HTERT RPE-1 (cell line): ENCODE data around the gene CCR5.
"Not testable (repeated sequence)": the region's sequence is repeated elsewhere in the genome, so short reads cannot be mapped to it uniquely, and the experiment has no call there.

ENCODE experiments used
- in situ Hi-C: fragments of 300-500 bp; cut with MboI; formaldehyde crosslinking; loops from 4 replicates; pipeline ENCODE4 v1.14.3; 2020; ENCODE audit warnings: low sequenced_read_pairs

Gene CCR5

DNA sequence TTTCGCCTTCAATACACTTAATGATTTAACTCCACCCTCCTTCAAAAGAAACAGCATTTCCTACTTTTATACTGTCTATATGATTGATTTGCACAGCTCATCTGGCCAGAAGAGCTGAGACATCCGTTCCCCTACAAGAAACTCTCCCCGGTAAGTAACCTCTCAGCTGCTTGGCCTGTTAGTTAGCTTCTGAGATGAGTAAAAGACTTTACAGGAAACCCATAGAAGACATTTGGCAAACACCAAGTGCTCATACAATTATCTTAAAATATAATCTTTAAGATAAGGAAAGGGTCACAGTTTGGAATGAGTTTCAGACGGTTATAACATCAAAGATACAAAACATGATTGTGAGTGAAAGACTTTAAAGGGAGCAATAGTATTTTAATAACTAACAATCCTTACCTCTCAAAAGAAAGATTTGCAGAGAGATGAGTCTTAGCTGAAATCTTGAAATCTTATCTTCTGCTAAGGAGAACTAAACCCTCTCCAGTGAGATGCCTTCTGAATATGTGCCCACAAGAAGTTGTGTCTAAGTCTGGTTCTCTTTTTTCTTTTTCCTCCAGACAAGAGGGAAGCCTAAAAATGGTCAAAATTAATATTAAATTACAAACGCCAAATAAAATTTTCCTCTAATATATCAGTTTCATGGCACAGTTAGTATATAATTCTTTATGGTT, at the start of gene CCR5:
TSS of gene CCR5 (plus strand) at position 108 of the 680 bp plus-strand sequence. CDS start 1,957 bp downstream, outside the sequence.
- in situ Hi-C loops, result no loop called here

DNA sequence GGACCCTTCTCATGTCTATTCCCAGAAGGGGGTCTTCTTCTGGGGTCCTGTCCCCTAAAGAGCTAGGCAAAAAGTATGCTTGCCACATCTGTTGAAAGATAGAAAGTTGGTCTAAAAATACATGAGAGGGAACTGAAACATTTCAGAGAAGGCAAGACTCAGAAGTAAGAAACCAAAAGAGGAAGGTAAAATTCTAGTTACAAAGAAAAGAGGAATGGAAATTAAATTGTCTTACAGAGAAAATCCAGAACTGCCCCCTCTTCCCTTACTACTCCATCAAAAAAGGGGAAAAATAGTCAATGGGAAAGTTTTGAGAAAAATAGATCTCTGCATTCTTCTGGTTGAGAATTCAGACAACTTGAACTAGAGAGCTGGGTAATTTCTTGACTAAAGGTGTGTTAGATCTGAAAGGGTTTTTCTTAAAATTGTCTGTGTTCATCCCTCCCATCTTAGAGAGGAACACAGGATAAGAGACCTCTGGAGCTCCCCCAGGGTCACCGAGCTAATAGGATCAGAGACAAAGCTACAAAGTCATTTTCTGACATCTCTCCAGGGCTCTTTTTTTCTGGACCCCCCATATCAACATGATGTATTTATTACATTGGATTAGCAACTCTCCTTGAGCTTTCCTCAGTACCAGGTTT, 49.2 kb upstream of the CCR5 start:
- in situ Hi-C loops, result no loop called here

- in situ Hi-C loops, result no loop called here
These were observed 46.7 kb upstream of the CCR5 start for GRCh38 chr3:46324036-46324435.

- in situ Hi-C loops, result no loop called here
These were observed 45.0 kb upstream of the CCR5 start for GRCh38 chr3:46325645-46326300.

DNA sequence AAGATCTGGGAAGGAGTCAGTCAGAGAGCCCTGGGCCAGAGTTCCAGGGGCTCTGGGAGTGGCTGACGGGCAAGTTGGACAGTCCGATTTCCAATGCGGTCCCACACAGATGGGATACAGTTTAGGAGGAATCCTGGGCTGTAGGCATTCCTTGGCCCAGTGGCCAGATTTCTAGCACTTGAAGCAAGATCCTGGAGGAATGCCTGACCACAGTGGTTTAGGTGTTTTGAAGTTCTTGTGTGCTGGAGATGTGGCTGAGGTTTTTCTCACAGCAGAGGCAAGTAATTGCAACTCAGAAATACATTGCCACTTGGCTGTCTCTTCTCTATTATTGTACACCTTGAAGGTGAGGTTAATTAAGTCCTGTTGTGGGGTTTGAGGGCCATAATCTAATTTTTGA, 40.1 kb upstream of the CCR5 start:
- in situ Hi-C loops, result not testable (repeated sequence)

DNA sequence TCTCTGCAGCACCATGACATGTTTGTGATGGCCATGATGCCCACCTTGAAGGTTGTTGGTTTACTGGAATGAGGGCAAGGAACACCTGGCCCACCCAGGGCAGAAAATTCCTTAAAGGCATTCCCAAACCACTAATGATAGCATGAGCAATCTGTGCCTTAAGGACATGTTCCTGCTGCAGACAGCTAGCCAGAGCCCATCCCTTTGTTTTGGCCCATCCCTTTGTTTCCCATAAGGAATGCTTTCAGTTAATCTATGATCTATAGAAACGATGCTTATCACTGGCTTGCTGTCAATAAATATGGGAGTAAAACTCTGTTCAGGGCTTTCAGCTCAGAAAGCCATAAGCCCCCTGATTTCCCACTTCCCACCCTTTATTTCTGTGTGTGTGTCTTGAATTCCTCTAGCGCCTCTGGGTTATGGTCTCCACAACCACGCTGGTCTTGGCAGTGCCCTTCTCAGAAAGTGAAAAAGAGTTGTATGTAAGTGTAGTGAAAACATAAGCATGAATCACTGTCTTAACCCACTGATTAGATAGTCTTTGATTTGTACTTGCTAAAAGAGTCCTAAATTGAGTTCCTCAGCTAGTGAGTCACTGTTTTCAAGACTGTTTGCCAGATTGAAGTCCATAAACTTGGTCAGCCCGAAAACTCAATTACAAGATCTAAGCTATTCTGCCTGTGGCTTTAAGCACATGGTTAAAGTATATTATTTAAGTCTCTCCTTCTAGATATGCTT, 35.8 kb upstream of the CCR5 start:
- in situ Hi-C loops, result no loop called here

- in situ Hi-C loops, result no loop called here
These were observed 35.2 kb upstream of the CCR5 start for GRCh38 chr3:46335541-46335940.

GRCh38 chr3:46337911-46338310, 32.8 kb upstream of the CCR5 start:
- in situ Hi-C loops, result no loop called here

DNA sequence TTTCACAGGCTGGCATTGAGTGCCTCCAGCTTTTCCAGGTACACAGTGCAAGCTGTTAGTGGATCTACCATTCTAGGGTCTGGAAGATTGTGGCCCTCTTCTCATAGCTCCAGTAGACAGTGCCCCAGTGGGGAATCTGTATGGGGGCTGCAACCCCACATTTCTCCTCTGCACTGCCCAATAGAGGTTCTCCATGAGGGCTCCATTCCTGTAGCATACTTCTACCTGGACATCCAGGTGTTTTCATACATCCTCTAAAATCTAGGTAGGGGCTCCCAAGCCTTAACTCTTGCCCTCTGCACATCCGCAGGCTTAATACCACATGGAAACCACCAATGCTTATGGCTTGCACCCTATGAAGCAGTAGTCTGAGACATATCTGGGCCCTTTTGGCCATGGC, 31.9 kb upstream of the CCR5 start:
- in situ Hi-C loops, result no loop called here

GRCh38 chr3:46344476-46344875, 26.3 kb upstream of the CCR5 start:
- in situ Hi-C loops, result no loop called here

- in situ Hi-C loops, result no loop called here
These were observed 21.8 kb upstream of the CCR5 start for GRCh38 chr3:46348823-46349482.

GRCh38 chr3:46349484-46350261, 21.1 kb upstream of the CCR5 start:
- in situ Hi-C loops, result no loop called here

GRCh38 chr3:46350262-46350565, 20.5 kb upstream of the CCR5 start:
- in situ Hi-C loops, result no loop called here

- in situ Hi-C loops, result no loop called here
These were observed 19.1 kb upstream of the CCR5 start for GRCh38 chr3:46351646-46352045.

- in situ Hi-C loops, result no loop called here
These were observed 17.7 kb upstream of the CCR5 start for GRCh38 chr3:46353090-46353489.

- in situ Hi-C loops, result no loop called here
These were observed 16.9 kb upstream of the CCR5 start, which contains the start of gene CCR2 for GRCh38 chr3:46353647-46354410. CCR2 (plus strand) TSS chr3:46354111; CDS start chr3:46357528, 3,417 bp downstream.

- in situ Hi-C loops, result no loop called here
These were observed 16.3 kb upstream of the CCR5 start for GRCh38 chr3:46354478-46354877.

GRCh38 chr3:46354984-46355383, 15.8 kb upstream of the CCR5 start:
- in situ Hi-C loops, result no loop called here

DNA sequence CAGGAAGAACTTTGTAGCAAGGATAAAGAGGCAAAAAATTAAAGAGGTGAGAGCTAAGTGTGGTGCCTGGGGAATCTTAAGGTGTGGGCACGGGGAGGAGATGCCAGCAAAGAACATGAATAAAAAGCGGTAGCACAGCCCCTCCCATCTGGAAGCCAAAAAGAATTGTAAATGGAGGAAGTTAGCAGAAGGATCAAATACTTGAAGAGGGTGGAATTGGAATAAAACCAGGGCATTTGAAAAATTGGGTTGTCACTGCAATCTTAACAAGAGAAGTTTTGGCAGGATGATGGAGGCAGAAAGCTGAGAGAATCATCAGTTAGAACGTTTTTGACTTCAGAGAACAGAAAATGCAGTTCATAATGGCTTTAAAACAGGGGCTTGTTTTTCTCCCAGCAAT, 14.5 kb upstream of the CCR5 start:
- in situ Hi-C loops, result no loop called here

GRCh38 chr3:46356909-46357308, 13.8 kb upstream of the CCR5 start:
- in situ Hi-C loops, result no loop called here
